GM12878 (cell line): ENCODE measurements around the gene TKFC. TPM values are rescaled to one million over a fixed set of nuclear protein-coding genes. Genes with fewer than 3 reads are reported as not detected.

Experiments used
- ATAC-seq: fragments of 200-7000 bp; cut with Tn5 transposase; 3 replicates; pipeline ENCODE4 v1.9.1; 2020; ENCODE audit warnings: mild to moderate bottlenecking, moderate library complexity
- BruUV-seq: library from RNA; stranded (reverse); fragments of 400-500 nt; replicated peaks from 2 replicates; lab custom pipeline; 2021; lab: Mats Ljungman, UMichigan
- CTCF ChIA-PET: fragments of 300-600 bp; sonication (Branson Sonifier 250); formaldehyde crosslinking; extraction: SDS; loops from one replicate; lab custom pipeline; 2021; ENCODE audit warnings: inconsistent platforms; lab: Yijun Ruan, JAX
- POLR2A ChIA-PET: fragments of 350-600 bp; formaldehyde crosslinking; extraction: SDS; loops from one replicate; lab custom pipeline; 2021; ENCODE audit warnings: inconsistent platforms; lab: Charles Lee
- RAD21 ChIA-PET: fragments of 300-600 bp; sonication (Branson Sonifier 250); formaldehyde crosslinking; loops from one replicate; lab custom pipeline; 2023; ENCODE audit warnings: antibody characterized with exemption; ENCODE audit not compliant: unreplicated experiment; lab: Charles Lee
- SMC1A ChIA-PET: fragments of 300-600 bp; sonication (Branson Sonifier 250); formaldehyde crosslinking; loops from one replicate; lab custom pipeline; 2023; ENCODE audit not compliant: unreplicated experiment, uncharacterized antibody; lab: Charles Lee
- DNase-seq: peaks from one replicate; pipeline ENCODE4 v3.0.0-alpha.2; 2011; ENCODE audit warnings: low read depth, low spot score
- FAIRE-seq: peaks from 3 replicates; lab custom pipeline; 2011; peaks lifted over from hg19 to GRCh38; lab: Jason Lieb, UNC
- H2AFZ ChIP-seq: 2 replicates; pipeline ENCODE4 v1.6.0; 2011; ENCODE audit warnings: low read depth, low read length, control low read depth; ENCODE audit not compliant: control insufficient read depth
- H3K27ac ChIP-seq: 2 replicates; pipeline ENCODE4 v1.5.1; 2011; ENCODE audit warnings: control low read depth; ENCODE audit not compliant: control insufficient read depth, insufficient read depth
- H3K27me3 ChIP-seq, 2 experiments: replicated peaks in 1 of 2; 2 replicates each; pipeline versions ENCODE4 v1.6.0 to v1.6.1; 2011; ENCODE audit warnings: low read length in 1 of 2; ENCODE audit not compliant: control insufficient read depth in 2 of 2, insufficient read depth in 2 of 2
- H3K36me3 ChIP-seq, 2 experiments: 2 replicates each; pipeline ENCODE4 v1.5.1; 2011; ENCODE audit warnings: low read length in 1 of 2; ENCODE audit not compliant: control insufficient read depth in 2 of 2, insufficient read depth in 2 of 2
- H3K4me1 ChIP-seq: 2 replicates; pipeline ENCODE4 v1.6.1; 2011; ENCODE audit warnings: mild to moderate bottlenecking, low read length, moderate library complexity, mixed read lengths; ENCODE audit not compliant: control insufficient read depth, insufficient read depth
- H3K4me2 ChIP-seq: 2 replicates; pipeline ENCODE4 v1.6.0; 2011; ENCODE audit warnings: control low read depth; ENCODE audit not compliant: control insufficient read depth, insufficient read depth
- H3K4me3 ChIP-seq: fragments of 200-600 bp; sonication (generic); 2 replicates; pipeline ENCODE4 v1.5.1; 2016
- H3K79me2 ChIP-seq: 2 replicates; pipeline ENCODE4 v1.6.0; 2011; ENCODE audit warnings: low read length; ENCODE audit not compliant: control insufficient read depth, insufficient read depth
- H3K9ac ChIP-seq: 2 replicates; pipeline ENCODE4 v1.8.0; 2011; ENCODE audit warnings: low read length, control low read depth, mixed read lengths; ENCODE audit not compliant: control insufficient read depth, insufficient read depth
- H3K9me3 ChIP-seq: replicated peaks from 3 replicates; pipeline ENCODE4 v1.5.1; 2011; ENCODE audit warnings: mild to moderate bottlenecking, low read length; ENCODE audit not compliant: control insufficient read depth, insufficient read depth
- H4K20me1 ChIP-seq: 2 replicates; pipeline ENCODE4 v1.6.0; 2011; ENCODE audit not compliant: control insufficient read depth, insufficient read depth
- BCL11A ChIP-seq: IDR thresholded peaks from 2 replicates; pipeline ENCODE4 v1.6.1; 2011; ENCODE audit warnings: low read depth, low read length
- CTCF ChIP-seq, 3 experiments: IDR thresholded peaks in 2 of 3; conservative IDR thresholded peaks in 1 of 3; 2 replicates each; pipeline ENCODE4 v1.5.1; 2011; ENCODE audit warnings: low read depth in 3 of 3, low read length in 3 of 3, mild to moderate bottlenecking in 3 of 3, control low read depth in 2 of 3, moderate library complexity in 2 of 3, inconsistent platforms in 1 of 3, mixed read lengths in 1 of 3; ENCODE audit not compliant: control insufficient read depth in 2 of 3, insufficient read depth in 1 of 3; ENCODE audit errors: extremely low read depth in 1 of 3
- E4F1 ChIP-seq: fragments of 450-650 bp; IDR thresholded peaks from 2 replicates; pipeline ENCODE4 v1.6.1; 2018; ENCODE audit warnings: borderline replicate concordance, mild to moderate bottlenecking; ENCODE audit not compliant: partially characterized antibody
- EED ChIP-seq: sonication (generic); IDR thresholded peaks from 2 replicates; pipeline ENCODE4 v1.6.1; 2016; ENCODE audit warnings: antibody characterized with exemption, low read depth
- GATAD2B ChIP-seq: fragments of 450-650 bp; conservative IDR thresholded peaks from 2 replicates; pipeline ENCODE4 v1.6.1; 2017; ENCODE audit warnings: low read depth, mild to moderate bottlenecking, moderate library complexity
- PAX5 ChIP-seq: IDR thresholded peaks from 2 replicates; pipeline ENCODE4 v1.6.1; 2011; ENCODE audit warnings: low read depth, low read length, borderline replicate concordance
- RAD51 ChIP-seq: fragments of 450-650 bp; IDR thresholded peaks from 2 replicates; pipeline ENCODE4 v1.6.1; 2016; ENCODE audit warnings: moderate library complexity, mild to moderate bottlenecking, inconsistent platforms
- RBBP5 ChIP-seq: fragments of 200-600 bp; sonication (generic); conservative IDR thresholded peaks from 2 replicates; pipeline ENCODE4 v1.6.1; 2016
- ZNF24 ChIP-seq: fragments of 450-650 bp; IDR thresholded peaks from 2 replicates; pipeline ENCODE4 v1.6.1; 2017; ENCODE audit warnings: antibody characterized with exemption, mild to moderate bottlenecking
- WGBS: methylation state at CpG from one replicate; pipeline ENCODE4 v1.1.6; 2016; ENCODE audit warnings: low lambda C conversion rate; ENCODE audit not compliant: insufficient replicate concordance, insufficient coverage; ENCODE audit errors: missing lambda C conversion rate; 5-methylcytosine and 5-hydroxymethylcytosine counted together
- in situ Hi-C: fragments of 300-500 bp; cut with MboI; formaldehyde crosslinking; loops from 9 replicates; pipeline ENCODE4 v1.14.3; 2018; ENCODE audit warnings: mixed read lengths
- intact Hi-C: fragments of 100-400 bp; cut with micrococcal nuclease; formaldehyde crosslinking; loops from one replicate; pipeline ENCODE4 v1.14.2; 2022; ENCODE audit not compliant: unreplicated experiment
- polyA plus RNA-seq, 11 experiments: library from polyadenylated mRNA; depleted of rRNA in 4 of 11; unstranded in 6 of 11; stranded (reverse) in 5 of 11; fragments of >200 nt; fragmentation: Nextera tagmentation in 4 of 11; fragmentation: Illumina TruSeq in 1 of 11; extraction: Ambion mirVana in 4 of 11; extraction: Trizol in 1 of 11; gene quantifications; 1 replicate in 1 of 11; 2 replicates in 10 of 11; pipeline versions ENCODE4 v1.2.1 to v1.2.3, GENCODE V29; 2011 to 2016; ENCODE audit warnings: inconsistent platforms in 2 of 11, missing spikeins in 2 of 11, low read depth in 1 of 11
- total RNA-seq, 4 experiments: library from RNA; depleted of rRNA in 3 of 4; stranded (reverse); fragments of >200 nt in 3 of 4; fragmentation: Illumina TruSeq in 1 of 4; extraction: Trizol in 1 of 4; gene quantifications; 2 replicates each; pipeline versions ENCODE4 v1.2.1 to v1.2.3, GENCODE V29; 2013 to 2021
- TF ChIP-seq, protein P1 (sequence below): fragments of 450-650 bp; conservative IDR thresholded peaks from 2 replicates; pipeline ENCODE4 v1.6.1; 2017; ENCODE audit warnings: mild to moderate bottlenecking, moderate library complexity

The TKFC gene
- total and polyA plus RNA-seq, 10 of the 15 experiments (the other 5 are each of a cell fraction or from before 2014, with no cell fraction given), result 2.4 to 113 (median 59.0) TPM

- H3K4me2 ChIP-seq, result peak overlapping the region; percentile 67; the same call in 1 of the 2 replicates
Measured at GRCh38 chr11:61354208-61354607, 21.2 kb downstream of the TKFC start.

More at GRCh38 chr11:61354208-61354607, 21.2 kb downstream of the TKFC start:
- ChIA-PET CTCF (interaction anchor here (0.7 to 23.9 kb wide), 7 partner anchors 9 to 82 kb away, joined by 3 to 387 read pairs (median 4); partner anchors contain the start of gene TMEM216), SMC1A (interaction anchor here (0.6 to 12.8 kb wide), 8 partner anchors 9 to 669 kb away, joined by 3 to 243 read pairs (median 6); partner anchors contain the start of genes DDB1, TKFC and TMEM216), RAD21 (interaction anchor here (2.6 to 13.0 kb wide), 2 partner anchors 19 to 31 kb away, joined by 17 to 172 read pairs; partner anchors contain the start of genes DDB1 and TKFC), POLR2A (interaction anchor here (0.8 to 1.6 kb wide), 3 partner anchors 10 to 81 kb away, joined by 3 to 7 read pairs (median 5); no protein-coding TSS in a partner anchor)
- intact Hi-C loops, result no loop called here
- BruUV-seq, result no TSS peak
- no peak overlapping the region for H3K27ac ChIP-seq
- H3K9me3 ChIP-seq, result no peaks in the 10 kb centered on the region
- in situ Hi-C loops, result no loop called here
- FAIRE-seq, result no peak
- no peak overlapping the region for H2AFZ ChIP-seq
- no peak for ATAC-seq
- WGBS, result 100% methylated on average over 2 of the region's 2 CpGs
- H3K36me3 ChIP-seq, result peaks cover 15 to 22% of the 10 kb centered on the region in 2 experiments
- no peak overlapping the region for H3K4me3 ChIP-seq
- no peak overlapping the region for H3K9ac ChIP-seq
- H3K27me3 ChIP-seq, result no peaks in the 10 kb centered on the region
- peaks cover 14% of the 10 kb centered on the region for H3K79me2 ChIP-seq
- peaks cover 29% of the 10 kb centered on the region for H3K4me1 ChIP-seq
- TF ChIP-seq PAX5 (no peak), GATAD2B (no peak), E4F1 (no peak), RAD51 (no peak), EED (no peak), RBBP5 (no peak), CTCF (IDR thresholded peaks at IDR 0.05 in 2 of 3, conservative IDR thresholded peaks at IDR 0.05 in 1 of 3; ENCODE audit: control insufficient read depth in 2 of 3, extremely low read depth in 1 of 3, insufficient read depth in 1 of 3, low read depth in 3 of 3, low read length in 3 of 3) (no peak), BCL11A (no peak), ZNF24 (no peak)
- TF ChIP-seq, protein P1, sequence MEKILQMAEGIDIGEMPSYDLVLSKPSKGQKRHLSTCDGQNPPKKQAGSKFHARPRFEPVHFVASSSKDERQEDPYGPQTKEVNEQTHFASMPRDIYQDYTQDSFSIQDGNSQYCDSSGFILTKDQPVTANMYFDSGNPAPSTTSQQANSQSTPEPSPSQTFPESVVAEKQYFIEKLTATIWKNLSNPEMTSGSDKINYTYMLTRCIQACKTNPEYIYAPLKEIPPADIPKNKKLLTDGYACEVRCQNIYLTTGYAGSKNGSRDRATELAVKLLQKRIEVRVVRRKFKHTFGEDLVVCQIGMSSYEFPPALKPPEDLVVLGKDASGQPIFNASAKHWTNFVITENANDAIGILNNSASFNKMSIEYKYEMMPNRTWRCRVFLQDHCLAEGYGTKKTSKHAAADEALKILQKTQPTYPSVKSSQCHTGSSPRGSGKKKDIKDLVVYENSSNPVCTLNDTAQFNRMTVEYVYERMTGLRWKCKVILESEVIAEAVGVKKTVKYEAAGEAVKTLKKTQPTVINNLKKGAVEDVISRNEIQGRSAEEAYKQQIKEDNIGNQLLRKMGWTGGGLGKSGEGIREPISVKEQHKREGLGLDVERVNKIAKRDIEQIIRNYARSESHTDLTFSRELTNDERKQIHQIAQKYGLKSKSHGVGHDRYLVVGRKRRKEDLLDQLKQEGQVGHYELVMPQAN, result no peak
- no peak for DNase-seq
- H4K20me1 ChIP-seq, result no peaks in the 10 kb centered on the region
